NCI-H526 (cell line): ENCODE results near the gene RBM20.
"Not testable (repeated sequence)": the region's sequence is repeated elsewhere in the genome, so short reads cannot be mapped to it uniquely, and the experiment has no call there.

Experiments used
- DNase-seq, 2 experiments: peaks; one replicate each; lab custom pipeline; 2025; lab: John Stamatoyannopoulos, UW

RBM20 gene

DNA sequence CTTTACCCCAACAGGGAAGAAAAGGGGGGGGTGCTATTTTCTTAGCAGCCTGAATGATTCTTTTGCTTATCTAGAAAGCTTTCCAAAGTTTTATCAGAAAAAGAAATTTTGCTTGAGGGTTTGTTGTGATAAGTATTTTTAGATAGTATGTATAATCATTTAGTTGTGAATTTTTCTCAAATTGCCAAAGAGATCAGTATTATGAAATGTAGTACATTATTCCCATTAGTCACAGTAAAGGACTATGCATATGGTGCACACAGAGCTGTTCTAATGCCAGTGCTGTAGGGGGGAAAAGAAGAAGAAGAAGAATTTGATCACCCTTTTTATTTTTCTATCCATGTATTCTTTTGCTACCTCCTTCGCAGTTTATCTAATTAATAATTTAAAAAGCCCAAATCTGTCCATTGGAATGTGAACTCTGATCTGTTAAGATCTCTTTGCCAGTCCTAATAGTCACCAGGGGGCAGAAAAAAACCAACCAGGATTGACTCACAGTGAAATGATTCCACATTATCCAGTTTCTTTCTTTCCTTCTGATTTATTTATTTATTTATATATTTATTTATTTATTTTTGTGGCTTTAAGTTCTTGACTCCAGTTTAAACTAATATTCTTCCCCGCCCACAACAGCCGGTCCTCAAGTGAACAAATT is 4.7 kb downstream of the RBM20 start:
- DNase-seq = no peak

DNA sequence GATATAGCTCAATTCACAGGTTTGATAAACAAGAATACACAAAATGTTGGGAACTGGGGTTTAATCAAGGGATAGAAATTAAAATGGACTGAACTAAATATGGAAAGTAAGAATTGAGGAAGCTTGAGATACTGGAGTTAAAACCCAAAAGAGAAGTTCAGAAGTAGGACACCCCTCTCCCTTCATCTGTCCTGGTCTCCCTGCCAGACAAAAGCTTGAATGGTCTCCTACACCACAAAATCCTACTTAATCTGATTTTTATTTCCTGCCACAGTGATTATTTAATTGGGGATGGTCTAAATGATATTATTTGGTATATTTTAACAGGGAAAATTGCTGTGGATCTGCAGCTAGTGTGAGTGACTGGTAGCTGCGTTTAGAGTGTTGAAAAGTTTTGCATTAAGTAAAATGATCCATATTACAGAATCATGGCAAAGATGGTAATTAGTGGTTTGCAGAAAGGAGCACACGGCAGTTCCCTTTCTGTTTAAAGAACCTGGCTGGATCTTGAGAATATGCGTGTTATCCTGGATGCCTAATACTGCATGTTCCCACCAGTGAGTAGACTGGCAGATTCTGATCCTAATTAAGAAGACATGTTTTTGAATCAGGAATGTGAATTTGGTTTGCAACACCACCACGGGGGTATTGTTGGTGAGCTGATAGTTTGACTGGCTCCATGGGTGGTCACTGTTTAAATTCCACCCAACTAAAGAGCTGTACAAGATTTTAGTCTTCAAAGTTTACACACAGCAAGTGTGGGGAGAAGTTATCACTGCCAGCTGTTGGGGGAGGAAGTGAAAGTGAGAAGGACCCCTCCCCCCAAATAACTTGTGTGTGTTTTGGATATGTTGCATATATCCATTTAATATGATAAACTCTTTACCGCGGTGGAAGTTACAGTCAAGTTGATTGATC is 5.5 kb downstream of the RBM20 start:
- no peak for DNase-seq

DNA sequence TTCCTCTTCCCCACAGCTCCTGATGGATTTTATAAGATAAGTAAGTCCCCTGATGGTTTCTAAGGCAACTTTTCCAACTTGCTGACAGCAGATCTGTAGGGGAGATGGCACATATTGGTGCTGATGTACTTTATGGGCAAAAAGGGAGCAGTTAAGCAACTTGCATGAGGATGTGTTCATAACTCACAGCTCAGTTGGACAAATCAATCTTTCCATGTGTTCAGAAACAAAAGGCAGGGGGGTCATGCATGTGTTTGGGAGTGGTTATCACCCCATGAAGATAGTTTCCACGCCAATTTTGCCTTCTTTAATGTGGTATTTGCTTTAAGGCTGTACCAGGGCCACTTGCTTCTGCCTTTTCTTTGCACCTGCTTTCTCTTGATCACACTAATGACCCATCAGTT is 6.1 kb downstream of the RBM20 start:
- no peak for DNase-seq

DNA sequence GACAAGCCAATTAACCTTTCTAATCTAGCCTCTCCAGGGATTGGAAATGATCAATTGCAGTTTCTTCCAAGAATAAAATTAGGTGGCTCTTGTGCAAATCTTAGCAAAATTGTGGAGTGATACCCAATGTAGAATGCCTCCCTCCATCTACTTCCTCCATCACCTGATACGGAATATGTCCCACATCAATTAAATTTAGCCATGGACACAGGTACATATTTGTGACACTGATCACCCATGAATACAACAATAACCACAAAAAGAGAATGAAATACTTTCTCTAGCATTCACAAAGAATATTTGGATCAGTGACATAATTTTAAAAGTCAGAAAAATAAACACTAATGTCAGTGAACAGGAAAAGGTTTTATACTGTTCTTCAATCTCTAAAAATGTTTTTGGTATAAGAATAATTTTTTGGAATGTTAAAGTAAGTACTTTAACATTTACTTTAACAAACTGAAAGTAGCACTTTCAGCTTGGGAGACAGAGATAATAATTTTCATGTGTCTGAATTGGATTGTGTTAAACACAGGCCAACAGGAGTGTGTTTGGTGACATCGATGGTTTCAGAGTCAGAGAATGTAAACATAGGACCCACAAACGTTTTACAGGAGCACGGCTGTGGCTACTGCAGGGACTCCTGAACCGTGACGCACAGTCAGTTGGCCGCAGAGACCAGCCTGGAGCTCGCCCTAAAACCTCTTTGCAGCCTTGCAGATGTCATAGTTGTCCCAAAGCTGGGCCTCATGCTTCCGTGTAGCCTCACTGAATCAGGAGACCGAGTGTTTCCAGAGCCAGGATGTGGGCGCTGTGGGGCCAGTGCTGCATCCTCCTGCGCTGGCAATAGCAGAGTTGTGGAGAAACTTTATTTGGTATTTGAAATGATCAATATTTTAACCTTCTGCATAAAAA is 7.2 kb downstream of the RBM20 start:
- DNase-seq = peak; percentile 48 to 72

DNA sequence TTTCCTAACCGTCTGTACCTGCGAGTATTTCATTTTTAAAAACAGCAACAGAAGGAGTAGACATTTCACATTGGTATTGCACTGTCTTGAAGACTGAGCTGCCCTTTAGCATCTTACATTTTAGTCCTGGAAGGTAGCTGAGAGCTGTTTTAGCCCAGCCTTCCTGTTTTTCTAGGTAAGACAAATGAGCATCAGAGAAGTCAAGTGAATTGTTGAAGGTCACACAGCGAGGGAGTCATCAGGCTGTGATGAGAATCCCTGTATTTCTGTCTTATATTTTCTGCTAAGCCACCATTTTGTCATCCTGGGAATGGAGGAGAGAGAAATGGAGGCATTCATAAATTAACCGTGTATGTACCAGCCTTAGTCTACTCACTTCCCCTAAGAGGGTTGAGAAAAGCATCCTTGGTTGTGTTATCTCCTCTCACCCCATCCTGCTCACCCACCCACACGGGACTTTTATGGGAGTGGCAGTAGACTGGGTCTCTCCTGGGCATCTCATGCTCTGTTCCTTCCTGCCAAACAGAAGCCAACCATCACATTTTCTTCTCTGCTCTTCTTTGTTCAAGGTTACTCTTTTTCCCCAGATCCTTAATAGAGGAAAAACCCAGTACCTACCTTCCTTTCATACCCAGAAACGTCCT is 8.5 kb downstream of the RBM20 start:
- no peak for DNase-seq

DNA sequence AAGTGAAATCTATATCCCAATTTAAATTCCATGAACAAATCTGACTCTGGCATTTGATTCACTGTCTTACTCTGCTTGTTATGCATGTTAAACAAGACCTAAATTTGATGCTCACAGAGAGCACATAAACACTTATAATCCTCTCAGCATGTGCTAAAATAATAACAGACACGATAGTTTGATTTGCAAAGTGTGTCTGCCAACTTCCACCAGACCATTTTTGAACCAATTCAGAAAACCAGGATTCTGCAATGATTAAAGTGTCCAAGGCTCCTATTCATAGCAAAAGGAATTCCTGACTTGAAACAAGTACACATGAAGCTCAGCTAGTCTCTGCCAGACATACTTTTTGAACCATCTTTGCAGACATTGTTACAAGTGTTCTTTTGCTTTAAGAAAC is 11.2 kb downstream of the RBM20 start:
- DNase-seq = no peak

DNA sequence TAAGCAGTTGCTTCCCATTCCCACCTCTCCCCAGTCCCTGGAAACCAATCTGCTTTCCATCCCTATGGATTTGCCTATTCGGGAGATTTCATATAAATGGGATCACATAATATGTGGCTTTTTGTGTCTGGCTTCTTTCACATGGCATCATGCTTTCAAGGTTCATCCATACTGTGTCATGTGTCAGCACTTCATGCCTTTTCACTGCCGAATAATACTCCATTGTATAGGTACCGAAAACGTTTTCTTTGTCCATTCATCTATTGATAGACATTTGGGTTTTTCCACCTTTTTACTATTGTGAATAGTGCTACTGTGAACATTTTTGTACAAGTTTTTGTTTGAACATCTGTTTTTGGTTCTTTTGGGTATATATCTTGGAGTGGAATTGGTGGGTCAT is 12.5 kb downstream of the RBM20 start:
- DNase-seq = no peak

DNA sequence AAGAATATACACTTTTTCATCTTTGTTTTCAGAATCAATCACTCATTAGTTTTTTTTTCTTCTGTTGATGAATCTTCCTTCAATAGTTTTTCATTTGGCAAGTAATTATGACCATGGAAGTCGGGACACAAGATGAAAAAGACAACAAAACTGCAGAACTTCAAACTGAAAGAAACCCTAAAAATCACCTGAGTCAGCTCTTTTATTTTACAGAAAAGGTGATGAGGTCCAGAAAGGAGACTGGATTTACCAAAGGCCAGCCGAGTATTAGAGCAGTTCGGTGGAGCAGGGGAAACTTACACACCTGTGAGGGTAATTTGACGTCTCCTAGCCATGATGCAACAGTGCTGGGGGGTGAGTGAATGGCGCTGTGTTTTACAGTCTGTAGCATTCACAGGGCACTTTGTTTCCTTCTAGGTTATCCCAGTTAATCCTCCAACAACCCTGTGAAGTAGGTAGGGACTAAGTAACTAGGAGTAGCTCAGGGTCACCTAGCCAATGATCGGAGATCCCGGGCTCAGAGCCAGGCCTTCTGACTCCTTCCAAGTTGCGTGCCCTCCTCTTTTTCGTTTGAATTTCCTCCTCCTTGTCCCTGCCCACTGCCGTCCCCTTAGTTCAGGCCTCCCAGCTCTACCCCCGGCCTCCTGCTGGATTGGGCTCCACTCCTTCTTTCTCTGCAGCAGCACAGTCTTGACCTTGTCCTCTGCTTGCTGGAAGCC is 14.0 kb downstream of the RBM20 start:
- DNase-seq = no peak

DNA sequence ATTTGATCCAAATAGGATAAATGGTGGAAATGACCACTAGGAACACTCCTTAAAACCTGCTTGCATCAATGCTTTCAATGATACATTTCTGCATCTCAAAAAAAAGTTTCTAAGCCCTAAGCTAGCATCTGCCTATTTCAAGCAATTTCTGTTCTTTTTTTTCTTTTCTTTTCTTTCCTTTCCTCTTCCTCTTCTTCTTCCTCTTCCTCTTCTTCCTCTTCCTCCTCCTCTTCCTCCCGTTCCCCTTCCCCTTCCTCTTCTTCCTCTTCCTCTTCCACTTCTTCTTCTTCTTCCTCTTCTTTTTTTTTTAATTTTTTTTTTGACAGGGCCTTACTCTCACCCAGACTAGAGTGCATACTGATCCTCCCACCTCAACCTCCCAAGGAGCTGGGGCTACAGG is 15.4 kb downstream of the RBM20 start:
- no peak for DNase-seq

DNA sequence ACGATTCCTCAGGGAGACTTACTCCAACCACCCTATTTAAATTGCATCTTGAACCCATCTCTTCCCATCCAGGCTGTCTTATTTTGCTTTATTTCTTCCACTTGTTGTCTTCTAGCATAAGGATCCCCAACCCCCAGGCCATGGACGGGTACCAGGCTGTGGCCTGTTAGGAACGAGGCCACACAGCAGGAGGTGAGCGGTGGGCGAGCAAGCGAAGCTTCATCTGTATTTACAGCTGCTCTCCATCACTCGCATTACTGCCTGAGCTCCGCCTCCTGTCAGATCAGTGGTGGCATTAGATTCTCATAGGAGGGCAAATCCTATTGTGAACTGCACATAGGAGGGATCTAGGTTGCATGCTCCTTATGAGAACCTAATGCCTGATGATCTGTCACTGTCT is 16.2 kb downstream of the RBM20 start:
- DNase-seq = not testable (repeated sequence)

DNA sequence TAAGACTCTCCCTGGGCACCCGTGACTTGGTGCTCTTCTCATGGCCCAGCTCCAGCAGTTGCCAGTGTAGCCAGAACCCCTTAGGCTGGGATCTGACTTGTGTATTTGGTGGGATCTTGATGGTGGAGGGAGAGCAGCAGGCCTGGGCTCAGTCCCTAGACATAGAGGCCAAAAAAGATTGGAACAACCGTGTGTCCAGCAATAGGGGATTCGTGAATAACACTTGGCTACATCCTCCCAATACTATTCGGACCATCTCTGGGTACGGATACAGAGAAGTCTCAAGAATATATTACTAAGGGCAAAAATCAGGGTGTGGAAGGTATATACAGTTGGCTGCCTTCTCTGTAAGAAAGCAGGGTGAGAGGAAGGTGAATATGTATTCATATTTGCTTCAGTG is 17.2 kb downstream of the RBM20 start:
- DNase-seq = no peak

DNA sequence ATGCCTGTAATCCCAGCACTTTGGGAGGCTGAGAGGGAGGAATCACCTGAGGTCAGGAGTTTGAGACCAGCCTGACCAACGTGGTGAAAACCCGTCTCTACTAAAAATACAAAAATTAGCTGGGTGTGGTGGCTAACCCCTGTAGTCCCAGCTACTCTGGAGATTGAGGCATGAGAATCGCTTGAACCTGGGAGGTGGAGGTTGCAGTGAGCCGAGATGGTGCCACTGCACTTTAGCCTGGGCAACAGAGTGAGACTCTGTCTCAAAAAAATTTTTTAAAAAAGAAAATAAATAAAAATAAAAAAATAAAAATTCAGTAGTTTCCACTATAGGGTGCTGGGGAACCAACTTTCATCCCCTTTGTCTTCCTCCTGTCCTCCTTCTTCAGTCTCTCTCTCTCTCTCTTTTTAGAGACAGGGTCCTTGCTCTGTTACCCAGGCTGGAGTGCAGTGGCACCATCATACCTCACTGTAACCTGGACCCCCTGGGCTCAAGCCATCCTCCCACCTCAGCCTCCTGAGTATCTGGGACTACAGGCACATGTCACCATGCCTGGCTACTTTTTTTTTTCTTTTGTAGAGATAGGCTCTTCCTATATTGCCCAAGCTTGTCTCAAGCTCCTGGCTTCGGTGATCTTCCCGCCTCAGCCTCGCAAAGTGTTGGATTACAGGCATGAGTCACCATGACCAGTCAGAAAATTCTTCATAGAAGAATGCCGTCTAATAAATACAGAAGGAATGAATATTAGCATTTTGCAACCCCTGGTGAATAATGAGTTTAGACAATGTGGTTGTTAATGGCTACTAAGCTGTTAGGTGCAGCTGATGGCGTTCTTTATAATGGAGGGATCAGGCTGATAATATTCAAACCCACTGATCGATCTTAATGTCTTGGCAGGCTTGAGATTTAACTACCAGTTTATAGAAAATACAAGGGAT is 20.6 kb downstream of the RBM20 start:
- DNase-seq = no peak

DNA sequence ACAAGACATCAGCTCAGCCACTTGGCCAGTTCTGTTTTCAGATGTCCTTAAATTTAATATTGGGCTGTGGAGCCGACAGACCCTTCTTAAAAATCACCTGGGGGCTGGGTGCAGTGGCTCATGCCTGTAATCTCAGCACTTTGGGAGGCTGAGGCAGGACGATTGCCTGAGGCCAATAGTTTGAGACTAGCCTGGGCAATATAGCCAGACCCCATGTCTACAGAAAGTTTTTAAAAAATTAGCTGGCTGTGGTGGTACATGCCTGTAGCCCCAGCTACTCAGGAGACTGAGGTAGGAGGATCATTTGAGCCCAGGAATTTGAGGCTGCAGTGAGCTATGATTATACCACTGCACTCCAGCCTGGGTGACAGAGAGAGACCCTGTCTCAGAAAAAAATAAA is 22.1 kb downstream of the RBM20 start:
- DNase-seq = not testable (repeated sequence)

DNA sequence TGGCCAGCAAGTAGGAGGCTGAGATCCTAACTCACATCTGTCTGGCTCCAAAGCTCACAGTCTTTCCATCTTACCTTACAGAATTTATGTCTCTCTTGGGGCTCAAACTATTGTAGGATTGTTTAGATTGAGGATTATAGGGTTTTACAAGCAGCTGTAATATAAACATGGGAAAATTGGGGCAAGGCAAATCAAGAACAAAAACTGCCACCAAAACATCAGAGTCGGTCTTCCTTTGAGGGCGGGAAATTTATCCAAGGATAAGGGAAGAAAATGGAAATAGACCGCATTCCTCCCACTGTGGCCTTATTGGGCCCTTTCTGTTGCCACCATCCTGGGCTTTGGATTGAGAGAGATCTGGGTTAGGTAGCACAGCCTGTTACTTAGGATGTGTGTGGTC is 22.5 kb downstream of the RBM20 start:
- no peak for DNase-seq

DNA sequence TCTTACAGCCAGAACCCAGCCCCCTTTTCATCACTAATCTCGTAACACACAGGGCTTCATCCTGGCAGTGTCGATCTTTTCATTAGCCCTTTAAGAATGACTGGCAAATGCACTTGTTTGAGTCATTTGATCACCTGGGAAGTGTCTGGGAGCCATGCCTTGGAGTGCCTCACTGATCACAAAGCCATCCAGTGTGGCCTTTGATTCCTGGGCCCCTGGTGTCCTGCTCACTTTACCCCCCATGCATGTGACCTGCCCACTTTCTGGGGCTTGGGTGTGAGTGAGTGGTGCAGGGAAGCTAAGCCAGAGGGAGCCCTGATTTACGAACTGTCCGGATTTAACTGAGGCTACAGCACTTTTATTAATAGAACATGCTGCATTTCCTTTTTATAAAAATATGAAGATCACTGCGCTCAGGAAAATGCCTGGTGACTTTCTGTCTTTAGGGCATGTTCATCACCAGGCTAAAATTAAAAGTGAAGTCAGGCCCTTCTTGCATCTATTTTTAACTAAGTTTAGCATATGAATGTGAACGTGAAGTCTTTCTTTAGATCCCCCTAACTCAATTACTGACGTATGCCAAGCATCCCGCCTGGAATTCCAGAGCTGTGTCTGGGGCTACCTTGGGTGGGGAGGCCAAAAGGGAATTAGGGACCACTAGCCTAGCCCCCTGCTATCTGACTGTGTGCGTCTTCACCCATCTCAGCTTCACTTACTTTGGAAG is 23.6 kb downstream of the RBM20 start:
- DNase-seq = no peak

DNA sequence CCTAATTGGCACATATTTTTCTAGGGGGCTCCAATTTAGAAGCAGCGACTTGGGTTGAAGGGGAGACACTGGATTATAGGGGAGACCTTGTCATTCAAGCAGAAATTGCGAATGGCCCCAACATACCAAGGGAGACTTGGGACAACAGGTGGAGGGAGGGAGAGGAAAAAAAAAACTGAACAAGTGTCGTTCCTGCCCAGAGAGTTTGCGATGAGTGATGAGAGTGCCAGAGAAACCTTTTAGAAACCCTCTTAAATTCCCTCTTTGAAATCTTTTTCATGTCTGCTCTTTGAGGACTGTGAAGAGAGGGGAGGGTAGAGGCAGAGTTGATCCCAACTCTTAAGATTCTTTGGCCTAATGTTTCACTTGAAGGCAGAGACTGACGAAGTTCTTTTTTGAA is 24.3 kb downstream of the RBM20 start:
- DNase-seq = no peak

DNA sequence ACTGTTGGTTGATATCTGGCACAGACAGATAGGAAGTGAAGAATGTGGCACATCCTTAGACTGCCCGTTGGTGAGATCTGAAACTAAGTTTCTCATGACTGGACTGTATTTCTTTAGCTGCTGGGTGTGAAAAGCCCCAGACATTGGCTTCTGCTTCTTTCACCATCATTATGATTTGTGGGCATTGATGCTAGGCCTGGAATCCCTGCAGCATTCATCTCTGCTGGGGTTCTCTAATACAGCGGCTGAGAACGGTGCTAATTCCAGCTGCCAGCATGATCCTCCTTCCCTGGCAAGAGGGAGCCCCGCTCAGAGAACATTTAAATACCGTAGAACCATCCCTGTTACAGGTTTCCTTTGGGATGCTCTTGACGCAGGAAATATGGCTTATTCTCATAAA is 26.2 kb downstream of the RBM20 start:
- DNase-seq = no peak

DNA sequence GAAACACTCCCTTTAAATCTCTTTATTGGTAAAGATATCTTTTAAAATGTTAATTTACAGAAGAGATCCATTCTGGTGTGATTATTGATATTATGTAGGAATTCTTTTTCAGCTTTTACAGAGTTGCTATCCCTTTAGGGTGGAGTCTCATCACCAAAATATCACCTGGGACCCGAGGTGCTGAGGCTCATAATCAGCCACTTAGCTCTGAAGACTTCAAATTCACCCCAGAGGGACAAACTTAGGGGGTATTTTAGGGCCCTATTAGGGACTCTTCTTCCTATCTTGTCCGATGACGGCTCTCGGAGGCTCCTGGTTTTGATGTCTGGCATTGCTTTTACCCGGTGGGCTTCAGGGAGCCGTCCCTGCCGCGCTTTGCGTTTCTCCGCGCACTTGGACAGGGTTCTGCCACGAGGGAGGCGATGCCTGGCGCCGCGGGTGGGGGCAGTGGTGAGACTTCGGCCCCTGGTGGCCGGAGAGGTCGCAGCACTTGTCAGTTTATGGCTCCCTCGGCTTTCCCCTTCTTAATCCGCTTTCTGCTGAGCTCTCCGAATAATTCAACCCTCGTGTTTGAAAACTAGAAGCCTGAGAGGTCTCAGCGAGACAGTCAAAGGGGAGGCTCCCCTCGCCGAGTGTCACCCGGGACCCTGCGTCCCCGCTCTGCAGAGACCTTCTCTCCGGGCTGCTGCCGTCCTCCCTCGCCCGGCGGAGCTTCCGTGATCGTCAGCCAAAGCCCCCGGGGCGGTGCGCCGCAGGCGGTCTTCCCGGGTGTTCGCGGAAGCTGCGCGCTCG is 27.8 kb downstream of the RBM20 start:
- DNase-seq = peak in 1 of 2 experiments; percentile 70

DNA sequence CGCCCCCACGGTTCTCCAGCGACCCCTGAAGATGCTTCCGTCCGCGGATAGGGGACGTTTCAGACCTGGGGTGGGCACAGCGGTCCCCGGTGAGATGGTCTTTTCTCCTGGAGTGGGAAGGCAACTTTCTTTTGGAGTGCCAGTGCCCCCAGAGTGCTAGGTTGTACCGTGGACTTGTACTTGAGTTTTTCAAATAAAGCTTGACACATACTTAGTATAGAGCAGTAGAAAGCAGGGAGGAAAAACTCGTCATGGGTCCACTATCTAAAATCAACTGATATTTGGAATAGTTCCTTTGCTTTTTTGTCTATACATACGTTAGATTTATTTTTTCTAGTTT is 28.4 kb downstream of the RBM20 start:
- no peak for DNase-seq
